Calu3 (cell line): Measurements from ENCODE around the gene ETFA. TPM values are rescaled to one million over a fixed set of nuclear protein-coding genes. Genes with fewer than 3 reads are reported as not detected.

Source experiments
- BruUV-seq: library from RNA; stranded (reverse); fragments of 400-500 nt; replicated peaks from 2 replicates; lab custom pipeline; 2021; lab: Mats Ljungman, UMichigan
- CTCF ChIA-PET: fragments of 300-600 bp; sonication (Branson Sonifier 250); formaldehyde crosslinking; loops from one replicate; lab custom pipeline; 2022; ENCODE audit warnings: antibody characterized with exemption; lab: Charles Lee
- DNase-seq: peaks from one replicate; pipeline ENCODE4 v3.0.0; 2022
- H3K27ac Mint-ChIP-seq: one replicate; pipeline ENCODE4 v1.8.0; 2022; ENCODE audit warnings: mixed read lengths; ENCODE audit not compliant: unreplicated experiment
- H3K27me3 Mint-ChIP-seq: one replicate; pipeline ENCODE4 v1.8.0; 2022; ENCODE audit warnings: mixed read lengths; ENCODE audit not compliant: unreplicated experiment
- H3K36me3 Mint-ChIP-seq: one replicate; pipeline ENCODE4 v1.8.0; 2022; ENCODE audit warnings: mild to moderate bottlenecking, moderate library complexity, mixed read lengths; ENCODE audit not compliant: insufficient read depth, unreplicated experiment
- H3K4me1 Mint-ChIP-seq: one replicate; pipeline ENCODE4 v1.8.0; 2022; ENCODE audit warnings: mild to moderate bottlenecking, low read depth, mixed read lengths; ENCODE audit not compliant: unreplicated experiment
- H3K4me3 Mint-ChIP-seq: one replicate; pipeline ENCODE4 v1.8.0; 2022; ENCODE audit warnings: mild to moderate bottlenecking, low read depth, moderate library complexity, mixed read lengths; ENCODE audit not compliant: unreplicated experiment
- H3K9me3 Mint-ChIP-seq: one replicate; pipeline ENCODE4 v1.8.0; 2022; ENCODE audit warnings: low read depth, mixed read lengths; ENCODE audit not compliant: unreplicated experiment
- intact Hi-C: fragments of 100-400 bp; cut with micrococcal nuclease; formaldehyde crosslinking; loops from one replicate; pipeline ENCODE4 v1.10.0; 2022; ENCODE audit not compliant: unreplicated experiment
- total RNA-seq: library from RNA; stranded (reverse); gene quantifications from 2 replicates; pipeline ENCODE4 v1.2.3, GENCODE V29; 2022
- TF ChIP-seq, protein P1 (sequence below): fragments of 200-600 bp; IDR thresholded peaks from one replicate; pipeline ENCODE4 v1.8.0; 2022; ENCODE audit warnings: antibody characterized with exemption; ENCODE audit not compliant: unreplicated experiment

Gene ETFA
- total RNA-seq, 1 experiment from 2014 or later, result 230 TPM

DNA sequence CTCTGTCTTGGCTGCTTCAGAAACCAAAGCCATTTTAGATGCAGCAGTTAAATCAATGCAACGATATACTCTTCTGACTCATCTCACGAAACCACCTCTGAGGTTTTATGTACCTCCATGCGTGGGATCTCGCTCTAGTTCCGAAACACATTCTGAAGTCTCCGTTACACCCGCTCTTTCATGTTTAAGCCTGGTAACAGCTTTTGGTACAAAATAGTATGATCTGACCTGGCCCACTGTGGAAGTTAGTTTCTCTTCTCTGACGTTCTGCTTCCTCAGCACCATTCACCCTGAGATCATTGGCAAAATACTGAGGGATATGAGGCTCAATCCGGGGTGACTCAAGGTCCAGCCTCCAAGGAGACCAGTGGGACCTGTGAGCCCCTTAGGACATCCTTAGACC, 129.6 kb downstream of the ETFA start:
- DNase-seq, result no peak
- Mint-ChIP-seq H3K9me3 (no peaks in the 10 kb centered on the region), H3K4me1 (peaks cover 12% of the 10 kb centered on the region), H3K27me3 (peaks cover 35% of the 10 kb centered on the region), H3K4me3 (no peak overlapping the region), H3K36me3 (no peaks in the 10 kb centered on the region), H3K27ac (no peak overlapping the region)
- intact Hi-C loops, result no loop called here
- CTCF ChIA-PET, result no interaction called here
- BruUV-seq, result no TSS peak
- TF ChIP-seq, protein P1, sequence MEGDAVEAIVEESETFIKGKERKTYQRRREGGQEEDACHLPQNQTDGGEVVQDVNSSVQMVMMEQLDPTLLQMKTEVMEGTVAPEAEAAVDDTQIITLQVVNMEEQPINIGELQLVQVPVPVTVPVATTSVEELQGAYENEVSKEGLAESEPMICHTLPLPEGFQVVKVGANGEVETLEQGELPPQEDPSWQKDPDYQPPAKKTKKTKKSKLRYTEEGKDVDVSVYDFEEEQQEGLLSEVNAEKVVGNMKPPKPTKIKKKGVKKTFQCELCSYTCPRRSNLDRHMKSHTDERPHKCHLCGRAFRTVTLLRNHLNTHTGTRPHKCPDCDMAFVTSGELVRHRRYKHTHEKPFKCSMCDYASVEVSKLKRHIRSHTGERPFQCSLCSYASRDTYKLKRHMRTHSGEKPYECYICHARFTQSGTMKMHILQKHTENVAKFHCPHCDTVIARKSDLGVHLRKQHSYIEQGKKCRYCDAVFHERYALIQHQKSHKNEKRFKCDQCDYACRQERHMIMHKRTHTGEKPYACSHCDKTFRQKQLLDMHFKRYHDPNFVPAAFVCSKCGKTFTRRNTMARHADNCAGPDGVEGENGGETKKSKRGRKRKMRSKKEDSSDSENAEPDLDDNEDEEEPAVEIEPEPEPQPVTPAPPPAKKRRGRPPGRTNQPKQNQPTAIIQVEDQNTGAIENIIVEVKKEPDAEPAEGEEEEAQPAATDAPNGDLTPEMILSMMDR, result no peak

DNA sequence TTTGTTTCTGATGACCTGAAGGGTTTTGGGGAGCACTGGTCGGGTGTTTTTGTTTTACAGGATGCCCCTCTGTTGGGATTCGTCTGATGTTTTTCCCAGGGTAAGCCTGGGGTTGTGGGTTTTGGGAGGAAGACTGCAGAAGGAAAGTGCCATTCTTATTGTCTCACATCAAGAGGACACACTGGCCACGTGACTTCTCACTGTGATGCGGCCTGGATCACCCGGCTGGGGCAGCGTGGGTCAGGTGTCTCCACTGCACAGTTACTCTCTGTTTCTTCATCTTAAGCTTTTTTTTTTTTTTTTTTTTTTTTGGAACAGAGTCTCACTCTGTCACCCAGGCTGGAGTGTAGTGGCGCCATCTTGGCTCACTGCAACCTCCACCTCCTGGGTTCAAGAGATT, 130.9 kb downstream of the ETFA start:
- Mint-ChIP-seq H3K4me1 (peaks cover 12% of the 10 kb centered on the region), H3K4me3 (no peak overlapping the region), H3K27me3 (peaks cover 35% of the 10 kb centered on the region), H3K27ac (no peak overlapping the region), H3K36me3 (no peaks in the 10 kb centered on the region), H3K9me3 (no peaks in the 10 kb centered on the region)
- CTCF ChIA-PET, result no interaction called here
- DNase-seq, result no peak
- TF ChIP-seq, protein P1, result no peak
- BruUV-seq, result no TSS peak
- intact Hi-C loops, result no loop called here

DNA sequence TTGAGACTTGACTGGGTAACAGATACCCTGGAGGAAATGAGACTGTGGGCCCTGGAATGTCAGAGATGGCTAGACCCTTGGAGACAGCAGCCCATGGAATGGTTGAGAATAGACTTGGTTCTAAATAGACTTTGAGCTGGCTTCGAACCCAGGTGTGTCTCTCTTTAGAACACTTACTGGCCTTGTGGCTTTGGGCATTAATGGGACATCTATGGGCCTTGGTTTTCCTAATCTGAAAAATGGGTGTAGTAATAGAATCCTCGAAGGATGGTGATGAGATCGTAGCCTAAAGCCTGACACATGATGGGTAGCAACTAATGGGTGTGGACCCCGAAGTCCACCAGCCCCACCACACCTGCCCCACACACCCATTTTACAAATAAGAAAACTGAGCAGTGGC, 132.2 kb downstream of the ETFA start:
- intact Hi-C loops, result no loop called here
- CTCF ChIA-PET, result no interaction called here
- peaks cover 12% of the 10 kb centered on the region for H3K4me1 Mint-ChIP-seq
- H3K27ac Mint-ChIP-seq, result no peak overlapping the region
- BruUV-seq, result no TSS peak
- no peaks in the 10 kb centered on the region for H3K9me3 Mint-ChIP-seq
- H3K36me3 Mint-ChIP-seq, result no peaks in the 10 kb centered on the region
- no peak overlapping the region for H3K4me3 Mint-ChIP-seq
- DNase-seq, result no peak
- TF ChIP-seq, protein P1, result no peak
- H3K27me3 Mint-ChIP-seq, result peaks cover 35% of the 10 kb centered on the region

DNA sequence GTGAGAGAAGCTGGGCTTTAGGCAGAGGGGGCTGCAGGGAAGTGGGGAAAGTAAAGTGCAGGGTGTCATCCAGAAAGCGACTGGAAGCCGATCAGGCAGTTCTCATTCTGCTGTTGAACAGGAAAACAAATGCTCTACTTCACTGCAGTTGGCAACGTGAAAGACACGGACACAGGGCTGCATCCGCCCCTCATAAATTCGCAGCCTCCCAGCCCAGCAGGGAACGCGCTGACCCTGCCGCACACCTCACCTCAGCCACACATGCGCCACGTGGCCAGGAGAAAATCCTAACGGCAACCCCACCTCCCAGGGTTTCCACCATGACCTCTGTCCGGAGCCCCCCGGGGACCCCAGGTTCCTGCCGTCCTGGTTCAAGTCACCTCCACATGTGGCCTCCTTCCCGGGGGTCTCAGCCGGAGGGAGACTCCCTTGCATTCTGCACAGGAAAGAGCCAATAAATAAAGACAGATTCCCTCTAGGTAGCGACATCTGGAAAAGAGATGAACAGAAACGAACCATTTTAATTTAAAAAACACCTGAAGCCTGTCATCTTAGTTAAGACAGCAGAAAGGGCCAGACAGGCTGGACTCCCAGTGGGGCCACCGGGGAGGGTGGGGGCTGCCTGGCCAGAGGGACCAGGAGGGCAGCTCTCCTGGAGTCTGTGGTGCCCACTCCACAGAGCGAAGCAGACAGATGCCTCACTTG, 132.8 kb downstream of the ETFA start:
- peak overlapping the region; percentile 19 for H3K27ac Mint-ChIP-seq
- H3K9me3 Mint-ChIP-seq, result no peaks in the 10 kb centered on the region
- CTCF ChIA-PET, result interaction anchor here (0.7 kb wide), 1 partner anchor 28 kb away, joined by 4 read pairs; no protein-coding TSS in a partner anchor
- peaks cover 12% of the 10 kb centered on the region for H3K4me1 Mint-ChIP-seq
- H3K36me3 Mint-ChIP-seq, result no peaks in the 10 kb centered on the region
- H3K4me3 Mint-ChIP-seq, result peak overlapping the region; percentile 1
- no TSS peak for BruUV-seq
- no peak for DNase-seq
- intact Hi-C loops, result no loop called here
- peaks cover 37% of the 10 kb centered on the region for H3K27me3 Mint-ChIP-seq
- TF ChIP-seq, protein P1, result no peak
